ACC112 (cell line): ENCODE data around the gene ZNF888.
"Not testable (repeated sequence)": the region's sequence is repeated elsewhere in the genome, so short reads cannot be mapped to it uniquely, and the experiment has no call there.

Source experiments
- H2AFZ ChIP-seq: fragments of 200-600 bp; sonication (generic); one replicate; pipeline ENCODE4 v1.6.0; 2017; ENCODE audit warnings: antibody characterized with exemption, low read length; ENCODE audit not compliant: unreplicated experiment
- H3K27ac ChIP-seq: fragments of 200-600 bp; sonication (generic); 2 replicates; pipeline ENCODE4 v1.5.1; 2014; ENCODE audit warnings: low read depth, mild to moderate bottlenecking, antibody characterized with exemption, low read length, moderate library complexity
- H3K27me3 ChIP-seq: fragments of 200-600 bp; sonication (generic); 2 replicates; pipeline ENCODE4 v1.6.1; 2014; ENCODE audit warnings: mild to moderate bottlenecking, antibody characterized with exemption, low read length, moderate library complexity, mixed read lengths; ENCODE audit not compliant: insufficient read depth
- H3K36me3 ChIP-seq: fragments of 200-600 bp; sonication (generic); 2 replicates; pipeline ENCODE4 v1.6.1; 2016; ENCODE audit warnings: mild to moderate bottlenecking, antibody characterized with exemption, low read length, moderate library complexity, mixed read lengths; ENCODE audit not compliant: insufficient read depth
- H3K4me1 ChIP-seq: fragments of 200-600 bp; sonication (generic); one replicate; pipeline ENCODE4 v1.6.1; 2016; ENCODE audit warnings: low read length, mixed read lengths; ENCODE audit not compliant: insufficient read depth, unreplicated experiment, control insufficient read depth
- H3K4me3 ChIP-seq: fragments of 200-600 bp; sonication (generic); 2 replicates; pipeline ENCODE4 v1.5.1; 2014; ENCODE audit warnings: mild to moderate bottlenecking, low read depth, low read length
- H3K79me2 ChIP-seq: fragments of 200-600 bp; sonication (generic); one replicate; pipeline ENCODE4 v1.6.0; 2016; ENCODE audit warnings: low read length; ENCODE audit not compliant: control insufficient read depth, unreplicated experiment, insufficient read depth

Gene ZNF888

DNA sequence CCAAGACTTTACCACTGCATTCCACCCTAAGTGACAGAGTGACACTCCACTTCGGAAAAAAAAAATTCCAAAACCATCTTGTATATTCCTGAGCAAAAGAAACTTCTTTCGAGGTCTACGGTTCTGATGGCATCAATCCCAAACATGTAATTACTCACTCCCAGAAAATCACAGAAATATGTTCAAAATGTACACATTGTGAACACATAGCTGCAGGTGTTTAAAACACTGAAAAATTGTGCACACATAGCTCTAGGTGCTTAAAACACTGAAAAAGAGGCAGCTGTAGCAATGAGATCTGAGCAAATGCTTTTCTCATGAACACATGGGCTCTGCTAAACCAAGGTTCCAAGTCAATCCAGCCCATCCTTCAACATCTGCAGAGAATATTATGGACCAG is 51.8 kb downstream of the ZNF888 start:
- H3K36me3 ChIP-seq, result no peaks in the 10 kb centered on the region
- no peaks in the 10 kb centered on the region for H3K79me2 ChIP-seq
- no peaks in the 10 kb centered on the region for H3K4me1 ChIP-seq
- no peaks in the 10 kb centered on the region for H3K27me3 ChIP-seq
- no peak overlapping the region for H3K27ac ChIP-seq
- no peak overlapping the region for H2AFZ ChIP-seq
- H3K4me3 ChIP-seq, result no peak overlapping the region

DNA sequence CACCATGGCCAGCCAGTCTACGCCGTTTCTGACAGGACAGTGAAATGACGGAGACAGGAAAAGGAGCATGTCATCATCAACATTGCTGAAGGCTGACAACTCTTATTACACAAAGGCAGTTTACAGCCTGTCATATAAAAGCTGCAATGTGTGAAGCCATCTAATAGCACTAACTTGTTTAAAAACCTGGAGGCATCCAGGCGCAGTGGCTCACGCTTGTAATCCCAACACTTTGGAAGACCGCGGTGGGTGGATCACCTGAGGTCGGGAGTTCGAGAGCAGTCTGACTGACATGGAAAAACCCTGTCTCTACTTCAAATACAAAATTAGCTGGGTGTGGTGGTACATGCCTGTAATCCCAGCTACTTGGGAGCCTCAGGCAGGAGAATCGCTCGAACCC is 55.2 kb downstream of the ZNF888 start:
- H3K4me3 ChIP-seq, H3K4me1 ChIP-seq, H3K27ac ChIP-seq, H3K27me3 ChIP-seq, H3K36me3 ChIP-seq, H2AFZ ChIP-seq, H3K79me2 ChIP-seq: not testable (repeated sequence)

DNA sequence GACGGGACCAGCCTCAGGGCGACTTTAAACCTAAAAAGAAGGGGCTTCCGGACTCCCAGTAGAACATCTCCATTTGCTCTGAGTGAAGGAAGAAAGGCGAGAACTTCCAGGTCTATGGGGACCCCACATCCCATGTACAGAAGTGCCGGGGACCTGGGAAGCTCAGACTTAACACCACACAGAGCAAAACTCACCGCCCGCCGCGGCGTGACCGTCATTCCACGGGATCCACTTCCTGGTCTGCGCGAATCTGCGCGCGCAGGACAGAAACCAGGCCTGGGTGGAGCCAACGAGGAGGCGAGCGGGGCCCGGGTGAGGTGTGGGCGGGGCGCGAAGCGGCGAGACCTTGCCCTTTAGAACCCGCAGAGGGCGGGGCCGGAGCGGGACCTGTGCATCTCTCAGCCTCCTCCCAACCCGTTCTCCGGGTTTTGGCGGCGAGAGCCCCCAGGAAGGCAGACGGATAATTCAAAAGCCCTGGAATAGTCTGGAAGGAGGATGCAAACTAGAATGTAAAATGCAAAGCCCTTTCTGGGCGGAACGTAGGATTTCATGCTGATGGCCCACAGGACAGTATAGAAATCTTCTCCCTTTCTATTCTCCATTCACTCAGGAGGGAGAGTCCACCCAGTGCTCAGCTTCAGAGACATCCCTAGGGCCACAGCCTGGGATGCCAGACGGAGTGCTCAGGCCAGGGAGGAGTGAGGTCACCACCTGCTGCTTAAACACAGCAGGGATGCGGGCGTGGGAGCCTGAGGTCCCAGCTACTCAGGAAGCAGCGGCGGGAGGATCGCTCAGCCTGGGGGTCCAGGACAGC is 65.6 kb downstream of the ZNF888 start, which contains the start of gene ZNF468:
Gene ZNF468 (minus strand): TSS at position 242 of the 814 bp plus-strand sequence. CDS start 3,347 bp downstream, outside the sequence.
- H3K36me3 ChIP-seq, H3K4me1 ChIP-seq, H3K27ac ChIP-seq, H3K79me2 ChIP-seq, H3K27me3 ChIP-seq: not testable (repeated sequence)
- Histone ChIP-seq H3K4me3 (peak within 1 kb of the TSS; percentile 80), H2AFZ (peak within 1 kb of the TSS; percentile 84)

DNA sequence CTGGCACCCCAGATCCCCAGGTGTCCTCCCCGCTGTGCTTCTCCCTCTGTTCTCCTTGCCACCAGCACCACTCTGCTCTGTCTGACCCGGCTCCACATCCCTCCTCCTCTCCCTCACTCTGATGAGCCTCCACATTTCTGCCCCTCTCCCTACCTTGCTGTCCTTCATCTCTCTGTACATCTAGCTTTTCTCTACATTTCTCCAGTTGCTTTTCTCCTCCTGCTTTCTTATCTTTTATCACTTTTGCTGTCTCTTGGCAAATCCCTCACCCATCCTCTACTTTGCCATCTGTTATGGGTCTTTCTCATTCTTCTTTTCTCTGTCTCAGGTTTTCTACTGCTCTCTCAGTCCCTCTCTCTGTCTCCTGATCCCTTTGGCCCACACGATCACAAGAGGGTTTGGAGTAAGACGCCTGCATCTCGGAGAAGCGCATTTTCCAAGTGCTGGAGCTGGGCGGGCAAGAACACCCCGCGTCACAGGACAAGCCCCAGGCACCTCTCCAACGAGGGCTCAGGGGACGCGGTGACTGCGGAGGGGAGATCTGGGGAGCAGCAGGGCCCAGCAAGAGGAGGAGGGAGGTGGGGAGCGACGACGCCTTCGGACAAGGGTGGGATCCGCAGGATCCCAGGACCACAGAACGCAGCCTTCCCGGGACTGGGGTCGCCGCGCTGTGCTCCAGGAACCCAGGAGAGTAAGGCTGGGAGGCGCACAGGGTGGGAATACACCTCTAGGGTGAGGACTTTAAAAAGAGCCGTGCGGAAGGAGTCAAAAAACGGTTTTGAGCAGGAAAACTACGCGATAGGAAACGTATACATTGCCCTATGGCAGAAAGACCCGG is 66.5 kb downstream of the ZNF888 start:
- not testable (repeated sequence) for H3K79me2 ChIP-seq, H3K36me3 ChIP-seq, H3K27ac ChIP-seq, H2AFZ ChIP-seq, H3K27me3 ChIP-seq, H3K4me1 ChIP-seq
- peak overlapping the region; percentile 80 for H3K4me3 ChIP-seq
